Activated CD8-positive, alpha-beta memory T cell treated with anti-CD3 and anti-CD28 coated beads, Interleukin-2, amount 10 ng/mL, durations not matched to agents 7 days and 5 days (primary cell): ENCODE results near the gene BBX. TPM values are rescaled to one million over a fixed set of nuclear protein-coding genes. Genes with fewer than 3 reads are reported as not detected.
"Not testable (repeated sequence)": the region's sequence is repeated elsewhere in the genome, so short reads cannot be mapped to it uniquely, and the experiment has no call there.

Source experiments
- ATAC-seq: fragments of 150-1000 bp; cut with Tn5 transposase; one replicate; pipeline ENCODE4 v1.10.0; 2021; ENCODE audit warnings: moderate library complexity
- CTCF ChIA-PET: fragments of 350-600 bp; sonication (Branson Sonifier 250); formaldehyde crosslinking; loops from one replicate; lab custom pipeline; 2021; ENCODE audit warnings: antibody characterized with exemption; lab: Charles Lee
- DNase-seq: peaks from one replicate; pipeline ENCODE4 v3.0.0-alpha.2; 2020
- H3K27ac Mint-ChIP-seq: one replicate; pipeline ENCODE4 v1.8.0; 2021; ENCODE audit warnings: mild to moderate bottlenecking, mixed read lengths
- H3K27me3 Mint-ChIP-seq: one replicate; pipeline ENCODE4 v1.8.0; 2021; ENCODE audit warnings: mixed read lengths
- H3K36me3 Mint-ChIP-seq: one replicate; pipeline ENCODE4 v1.8.0; 2021; ENCODE audit warnings: mild to moderate bottlenecking, mixed read lengths
- H3K4me1 Mint-ChIP-seq: one replicate; pipeline ENCODE4 v1.8.0; 2021; ENCODE audit warnings: mixed read lengths
- H3K4me3 Mint-ChIP-seq: one replicate; pipeline ENCODE4 v1.8.0; 2021; ENCODE audit warnings: mild to moderate bottlenecking, moderate library complexity, mixed read lengths
- H3K9me3 Mint-ChIP-seq: one replicate; pipeline ENCODE4 v1.8.0; 2022; ENCODE audit warnings: low read depth, mixed read lengths
- total RNA-seq, 2 experiments: library from RNA; stranded (reverse); gene quantifications; one replicate each; pipeline ENCODE4 v1.2.3, GENCODE V29; 2021

The BBX gene
- total RNA-seq, 2 experiments from 2014 or later: 37.0 to 39.4 TPM

DNA sequence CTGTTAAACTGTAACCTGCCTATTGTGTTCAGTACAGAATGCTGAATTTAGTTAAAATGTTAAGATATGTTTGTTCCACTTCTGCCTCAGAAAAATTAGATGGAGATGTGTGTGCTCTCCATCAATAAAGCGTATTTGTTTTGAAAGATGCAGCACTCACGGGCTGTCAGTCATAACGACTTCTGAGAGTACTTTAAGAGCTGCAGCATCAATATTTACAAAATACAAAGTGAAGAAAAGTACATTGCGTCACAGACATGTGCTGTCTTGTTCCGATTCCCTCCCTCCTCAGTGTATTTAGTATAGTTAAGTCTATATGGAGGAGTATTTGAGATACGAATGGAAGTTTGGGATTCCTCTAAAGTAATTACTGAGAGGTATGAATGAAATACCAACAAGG is 166.6 kb downstream of the BBX start:
- no peak overlapping the region for H3K4me3 Mint-ChIP-seq
- peaks cover 1% of the 10 kb centered on the region for H3K36me3 Mint-ChIP-seq
- H3K9me3 Mint-ChIP-seq: no peaks in the 10 kb centered on the region
- ATAC-seq: no peak
- CTCF ChIA-PET: interaction anchor here (1.7 to 2.8 kb wide), 6 partner anchors 11 to 237 kb away, joined by 5 to 15 read pairs (median 8); no protein-coding TSS in a partner anchor
- H3K27ac Mint-ChIP-seq: no peak overlapping the region
- peaks cover 9% of the 10 kb centered on the region for H3K4me1 Mint-ChIP-seq
- H3K27me3 Mint-ChIP-seq: no peaks in the 10 kb centered on the region
- no peak for DNase-seq

GRCh38 chr3:107690522-107691138 is 167.9 kb downstream of the BBX start:
- no peak overlapping the region for H3K4me3 Mint-ChIP-seq
- H3K27ac Mint-ChIP-seq: no peak overlapping the region
- no peaks in the 10 kb centered on the region for H3K9me3 Mint-ChIP-seq
- no peak for DNase-seq
- CTCF ChIA-PET: interaction anchor here (0.9 to 2.8 kb wide), 11 partner anchors 8 to 236 kb away, joined by 3 to 15 read pairs (median 5); no protein-coding TSS in a partner anchor
- peak; percentile 23 for ATAC-seq
- no peaks in the 10 kb centered on the region for H3K4me1 Mint-ChIP-seq
- peaks cover 1% of the 10 kb centered on the region for H3K36me3 Mint-ChIP-seq
- no peaks in the 10 kb centered on the region for H3K27me3 Mint-ChIP-seq

- H3K27ac Mint-ChIP-seq, H3K9me3 Mint-ChIP-seq, H3K4me3 Mint-ChIP-seq, ATAC-seq, H3K27me3 Mint-ChIP-seq, DNase-seq, CTCF ChIA-PET, H3K36me3 Mint-ChIP-seq, H3K4me1 Mint-ChIP-seq: not testable (repeated sequence)
Observed at GRCh38 chr3:107691984-107692383, 169.2 kb downstream of the BBX start.

DNA sequence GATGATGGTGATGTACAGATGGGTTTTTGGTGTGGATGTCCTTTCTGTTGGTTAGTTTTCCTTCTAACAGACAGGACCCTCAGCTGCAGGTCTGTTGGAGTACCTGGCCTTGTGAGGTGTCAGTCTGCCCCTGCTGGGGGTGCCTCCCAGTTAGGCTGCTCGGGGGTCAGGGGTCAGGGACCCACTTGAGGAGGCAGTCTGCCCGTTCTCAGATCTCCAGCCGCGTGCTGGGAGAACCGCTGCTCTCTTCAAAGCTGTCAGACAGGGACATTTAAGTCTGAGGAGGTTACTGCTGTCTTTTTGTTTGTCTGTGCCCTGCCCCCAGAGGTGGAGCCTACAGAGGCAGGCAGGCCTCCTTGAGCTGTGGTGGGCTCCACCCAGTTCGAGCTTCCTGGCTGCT is 174.6 kb downstream of the BBX start:
- DNase-seq, H3K9me3 Mint-ChIP-seq, H3K27me3 Mint-ChIP-seq, ATAC-seq, CTCF ChIA-PET, H3K36me3 Mint-ChIP-seq, H3K4me3 Mint-ChIP-seq, H3K27ac Mint-ChIP-seq, H3K4me1 Mint-ChIP-seq: not testable (repeated sequence)

- H3K36me3 Mint-ChIP-seq, CTCF ChIA-PET, DNase-seq, H3K27me3 Mint-ChIP-seq, ATAC-seq, H3K9me3 Mint-ChIP-seq, H3K4me1 Mint-ChIP-seq, H3K27ac Mint-ChIP-seq: not testable (repeated sequence)
- peak overlapping the region; percentile 60 for H3K4me3 Mint-ChIP-seq
Observed at GRCh38 chr3:107697855-107698254, 175.1 kb downstream of the BBX start.

DNA sequence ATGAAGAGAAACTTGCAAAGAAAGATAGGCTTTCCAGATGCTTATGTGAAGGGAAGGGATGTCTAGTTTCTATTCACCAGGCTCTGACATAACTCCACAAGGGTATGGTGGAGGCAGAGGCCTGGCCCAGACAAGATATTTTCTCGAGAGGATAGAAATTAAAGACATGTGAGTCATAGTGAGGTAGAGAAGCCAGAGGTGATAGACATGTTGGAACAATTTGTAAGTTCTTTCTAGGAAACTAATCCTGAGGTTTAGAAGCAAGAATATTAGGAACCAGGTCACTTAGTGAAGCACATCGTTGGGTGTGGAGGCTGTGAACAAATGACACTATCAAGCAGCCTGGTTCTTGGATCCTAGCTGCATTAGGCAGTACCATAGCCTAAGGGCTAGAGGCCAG is 176.9 kb downstream of the BBX start:
- Mint-ChIP-seq H3K4me3 (no peak overlapping the region), H3K27me3 (no peaks in the 10 kb centered on the region), H3K36me3 (no peaks in the 10 kb centered on the region), H3K9me3 (no peaks in the 10 kb centered on the region), H3K27ac (no peak overlapping the region), H3K4me1 (no peaks in the 10 kb centered on the region)
- CTCF ChIA-PET: no interaction called here
- ATAC-seq (no peak), DNase-seq (no peak)

DNA sequence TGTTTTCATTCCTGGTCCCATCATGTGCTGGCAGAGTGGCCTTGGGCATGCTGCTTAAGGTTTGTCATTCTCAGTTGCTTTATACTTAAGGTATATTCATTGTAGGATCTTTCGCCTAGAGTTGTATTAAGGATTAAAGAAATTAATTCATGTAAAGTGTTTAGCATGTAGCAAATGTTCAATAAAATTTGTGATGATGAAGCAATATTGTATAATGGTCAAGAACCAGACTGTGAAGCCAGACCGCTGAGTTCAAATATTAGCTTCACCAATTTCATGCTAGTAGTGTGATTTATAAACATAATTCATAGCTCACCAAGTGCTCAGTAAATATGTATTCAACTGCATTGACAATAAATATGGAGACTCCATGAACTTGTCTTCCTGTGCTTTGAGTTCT is 178.5 kb downstream of the BBX start:
- H3K4me1 Mint-ChIP-seq: no peaks in the 10 kb centered on the region
- H3K27ac Mint-ChIP-seq: no peak overlapping the region
- no peaks in the 10 kb centered on the region for H3K9me3 Mint-ChIP-seq
- ATAC-seq (no peak), DNase-seq (no peak)
- H3K27me3 Mint-ChIP-seq: no peaks in the 10 kb centered on the region
- no peak overlapping the region for H3K4me3 Mint-ChIP-seq
- CTCF ChIA-PET: interaction anchor here (2.3 kb wide), 1 partner anchor 12 kb away, joined by 8 read pairs; no protein-coding TSS in a partner anchor
- H3K36me3 Mint-ChIP-seq: no peaks in the 10 kb centered on the region

GRCh38 chr3:107704477-107704876 is 181.7 kb downstream of the BBX start:
- no peaks in the 10 kb centered on the region for H3K27me3 Mint-ChIP-seq
- H3K36me3 Mint-ChIP-seq: no peaks in the 10 kb centered on the region
- H3K9me3 Mint-ChIP-seq: no peaks in the 10 kb centered on the region
- H3K27ac Mint-ChIP-seq: no peak overlapping the region
- no peak overlapping the region for H3K4me3 Mint-ChIP-seq
- DNase-seq (no peak), ATAC-seq (no peak)
- CTCF ChIA-PET: no interaction called here
- no peaks in the 10 kb centered on the region for H3K4me1 Mint-ChIP-seq

- H3K4me3 Mint-ChIP-seq: no peak overlapping the region
- CTCF ChIA-PET: no interaction called here
- ATAC-seq: no peak
- H3K4me1 Mint-ChIP-seq: no peaks in the 10 kb centered on the region
- no peak overlapping the region for H3K27ac Mint-ChIP-seq
- H3K27me3 Mint-ChIP-seq: no peaks in the 10 kb centered on the region
- no peaks in the 10 kb centered on the region for H3K36me3 Mint-ChIP-seq
- no peaks in the 10 kb centered on the region for H3K9me3 Mint-ChIP-seq
- no peak for DNase-seq
Observed at GRCh38 chr3:107705046-107705445, 182.3 kb downstream of the BBX start.

GRCh38 chr3:107710851-107711250 is 188.1 kb downstream of the BBX start:
- Mint-ChIP-seq H3K4me1 (no peaks in the 10 kb centered on the region), H3K27me3 (no peaks in the 10 kb centered on the region), H3K27ac (no peak overlapping the region), H3K36me3 (peaks cover 19% of the 10 kb centered on the region), H3K9me3 (no peaks in the 10 kb centered on the region), H3K4me3 (no peak overlapping the region)
- CTCF ChIA-PET: no interaction called here
- ATAC-seq (no peak), DNase-seq (no peak)

- no peak overlapping the region for H3K4me3 Mint-ChIP-seq
- H3K27ac Mint-ChIP-seq: no peak overlapping the region
- CTCF ChIA-PET: interaction anchor here (1.0 to 1.6 kb wide), 3 partner anchors 13 to 41 kb away, joined by 3 to 5 read pairs (median 5); no protein-coding TSS in a partner anchor
- peaks cover 17% of the 10 kb centered on the region for H3K36me3 Mint-ChIP-seq
- no peak for DNase-seq
- no peak for ATAC-seq
- H3K4me1 Mint-ChIP-seq: no peaks in the 10 kb centered on the region
- no peaks in the 10 kb centered on the region for H3K9me3 Mint-ChIP-seq
- no peaks in the 10 kb centered on the region for H3K27me3 Mint-ChIP-seq
Observed at GRCh38 chr3:107716734-107717133, 194.0 kb downstream of the BBX start.

DNA sequence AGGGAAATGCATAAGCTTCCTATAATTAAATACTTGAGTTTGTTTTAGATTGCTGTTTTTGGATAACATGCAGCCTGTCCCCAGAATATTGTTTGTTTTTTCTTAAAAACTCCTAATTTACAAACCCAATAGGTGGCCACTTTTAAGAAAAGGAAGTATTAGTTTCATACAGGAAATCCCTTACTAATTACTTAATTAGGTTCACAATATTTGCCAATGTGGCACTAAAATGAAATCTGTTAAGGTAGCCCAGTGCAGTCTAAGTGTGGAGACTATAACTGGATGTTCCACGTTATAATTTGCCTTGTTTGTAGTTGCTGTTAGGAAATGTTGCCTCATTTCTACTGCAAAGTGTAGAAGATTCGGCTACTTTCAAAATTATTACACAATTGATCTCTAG is 195.8 kb downstream of the BBX start:
- ATAC-seq: no peak
- H3K4me1 Mint-ChIP-seq: no peaks in the 10 kb centered on the region
- H3K9me3 Mint-ChIP-seq: no peaks in the 10 kb centered on the region
- no peak overlapping the region for H3K4me3 Mint-ChIP-seq
- DNase-seq: no peak
- CTCF ChIA-PET: no interaction called here
- no peaks in the 10 kb centered on the region for H3K27me3 Mint-ChIP-seq
- H3K36me3 Mint-ChIP-seq: peaks cover 9% of the 10 kb centered on the region
- H3K27ac Mint-ChIP-seq: no peak overlapping the region

- no peak for DNase-seq
- Mint-ChIP-seq H3K27ac (no peak overlapping the region), H3K4me1 (no peaks in the 10 kb centered on the region), H3K27me3 (no peaks in the 10 kb centered on the region), H3K36me3 (peaks cover 25% of the 10 kb centered on the region), H3K9me3 (no peaks in the 10 kb centered on the region), H3K4me3 (no peak overlapping the region)
- ATAC-seq: no peak
- CTCF ChIA-PET: interaction anchor here (0.8 kb wide), 1 partner anchor 36 kb away, joined by 3 read pairs; no protein-coding TSS in a partner anchor
Observed at GRCh38 chr3:107727102-107727501, 204.3 kb downstream of the BBX start.

DNA sequence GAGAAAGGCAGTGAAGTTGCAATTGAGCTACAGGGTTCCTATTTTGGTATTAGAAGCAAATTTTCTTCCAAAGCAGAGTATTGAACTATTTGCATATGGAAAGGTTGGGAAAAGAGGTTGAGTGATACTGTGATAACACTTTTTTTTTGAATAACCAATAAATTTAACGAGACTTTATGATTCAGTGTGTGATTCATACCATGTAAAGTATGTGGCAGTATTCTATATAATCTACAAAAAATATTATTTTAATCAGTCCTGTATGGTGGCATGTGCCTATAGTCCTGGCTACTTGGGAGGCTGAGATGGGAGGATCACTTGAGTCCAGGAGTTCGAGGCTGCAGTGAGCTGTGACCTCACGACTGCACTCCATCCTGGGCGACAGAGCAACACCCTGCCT is 206.9 kb downstream of the BBX start:
- DNase-seq (no peak), ATAC-seq (no peak)
- CTCF ChIA-PET: interaction anchor here (1.3 kb wide), 1 partner anchor 13 kb away, joined by 5 read pairs; no protein-coding TSS in a partner anchor
- no peaks in the 10 kb centered on the region for H3K27me3 Mint-ChIP-seq
- no peaks in the 10 kb centered on the region for H3K4me1 Mint-ChIP-seq
- no peak overlapping the region for H3K27ac Mint-ChIP-seq
- H3K36me3 Mint-ChIP-seq: peaks cover 27% of the 10 kb centered on the region
- H3K4me3 Mint-ChIP-seq: no peak overlapping the region
- H3K9me3 Mint-ChIP-seq: no peaks in the 10 kb centered on the region
